HG03108 (cell line): ENCODE measurements around the gene CSTB.
A peak's percentile ranks its signal among the peaks of the same experiment; 100 is the strongest.

Experiments
- ATAC-seq: cut with Tn5 transposase; IDR thresholded peaks from one replicate; pipeline ENCODE4 v1.9.1; 2021; ENCODE audit warnings: moderate library complexity; ENCODE audit not compliant: unreplicated experiment

Gene CSTB

DNA sequence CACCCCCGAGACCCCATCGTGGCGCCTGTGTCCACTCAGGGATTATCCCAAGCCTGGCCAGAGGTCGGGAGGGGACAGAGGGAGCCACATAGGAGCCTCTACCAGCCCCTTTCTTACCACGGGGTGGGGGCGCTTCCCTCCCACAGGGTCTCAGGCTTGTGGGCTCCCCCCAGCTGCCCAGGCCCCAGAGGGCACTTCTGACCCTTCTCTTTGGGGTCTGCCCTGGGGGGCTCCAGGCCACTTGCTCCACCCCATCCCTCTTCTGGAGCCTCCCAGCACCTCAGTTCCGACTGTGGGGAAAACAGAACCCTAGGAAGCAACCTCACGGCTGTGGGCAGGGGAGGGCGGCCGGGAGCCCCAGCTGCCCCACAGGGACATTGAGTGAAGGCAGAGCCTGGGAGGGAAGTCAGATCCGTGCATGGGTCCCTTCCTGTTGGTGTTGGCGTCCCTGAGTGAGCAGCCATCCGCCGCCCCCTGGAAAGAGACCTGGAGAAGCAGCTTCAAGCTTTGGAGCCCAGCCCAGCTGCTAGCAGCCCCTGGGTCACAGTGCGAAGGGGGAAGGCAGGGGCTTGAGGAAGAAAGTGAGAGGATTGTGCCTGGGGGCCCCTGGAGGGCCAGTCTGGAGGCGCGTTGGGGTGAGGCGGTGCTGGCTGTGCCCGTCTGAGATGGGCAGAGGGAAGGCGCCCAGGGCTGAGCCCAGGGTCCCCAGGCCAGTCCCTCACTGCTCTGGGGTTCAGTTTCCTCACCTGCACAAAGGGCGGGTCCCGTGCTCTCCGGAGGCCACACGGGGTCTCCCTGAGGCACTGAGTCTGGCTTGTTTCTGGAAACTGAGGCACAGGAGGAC lies 35.4 kb upstream of the CSTB start:
- no peak for ATAC-seq

- peak; percentile 64 for ATAC-seq
Observed at GRCh38 chr21:43810505-43811261, 34.6 kb upstream of the CSTB start.

GRCh38 chr21:43809853-43810504 lies 33.9 kb upstream of the CSTB start:
- ATAC-seq = no peak

DNA sequence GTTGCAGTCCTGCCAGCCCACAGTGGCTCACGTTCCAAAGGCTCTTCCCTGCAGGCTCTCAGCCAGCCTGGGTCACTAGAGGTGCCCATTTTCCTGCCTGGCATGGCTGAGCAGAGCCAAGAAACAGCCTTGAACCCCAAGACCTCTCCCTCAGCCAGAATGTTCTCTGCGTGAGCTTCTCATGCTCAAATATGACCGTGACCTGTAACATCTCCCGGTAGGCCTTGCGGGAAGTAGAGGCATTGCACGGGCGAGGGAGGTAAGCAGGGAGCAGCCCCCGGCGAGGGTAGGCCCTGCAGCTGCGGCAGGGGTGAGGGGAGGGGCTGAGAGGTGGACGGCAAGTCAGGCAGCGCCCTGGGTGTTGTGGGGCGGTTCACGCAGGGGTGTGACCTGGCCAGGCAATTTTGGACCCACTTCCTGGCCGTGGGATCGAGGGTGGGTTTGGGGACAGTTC lies 33.3 kb upstream of the CSTB start:
- no peak for ATAC-seq

- ATAC-seq = no peak
Observed at GRCh38 chr21:43808832-43809251, 32.7 kb upstream of the CSTB start.

DNA sequence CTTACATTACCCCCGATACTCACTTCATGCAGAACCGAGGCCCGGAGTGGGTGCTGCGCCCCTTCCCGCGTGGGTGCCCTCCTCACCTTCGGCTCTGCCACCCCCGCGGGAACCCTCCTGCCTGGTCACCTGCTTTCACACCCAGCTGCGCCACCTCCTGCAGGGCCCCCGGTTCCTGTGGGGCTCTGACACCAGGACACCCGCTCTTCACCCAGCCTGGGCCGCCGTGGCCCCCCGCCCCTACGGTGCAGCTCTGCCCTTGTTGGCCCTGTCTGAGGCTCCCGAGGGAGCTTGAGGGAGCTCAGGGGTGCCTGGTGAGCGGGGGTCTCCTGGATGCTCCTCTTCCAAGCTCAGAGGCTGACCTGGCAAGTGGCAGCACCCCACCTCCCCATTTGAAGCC lies 32.3 kb upstream of the CSTB start:
- no peak for ATAC-seq

DNA sequence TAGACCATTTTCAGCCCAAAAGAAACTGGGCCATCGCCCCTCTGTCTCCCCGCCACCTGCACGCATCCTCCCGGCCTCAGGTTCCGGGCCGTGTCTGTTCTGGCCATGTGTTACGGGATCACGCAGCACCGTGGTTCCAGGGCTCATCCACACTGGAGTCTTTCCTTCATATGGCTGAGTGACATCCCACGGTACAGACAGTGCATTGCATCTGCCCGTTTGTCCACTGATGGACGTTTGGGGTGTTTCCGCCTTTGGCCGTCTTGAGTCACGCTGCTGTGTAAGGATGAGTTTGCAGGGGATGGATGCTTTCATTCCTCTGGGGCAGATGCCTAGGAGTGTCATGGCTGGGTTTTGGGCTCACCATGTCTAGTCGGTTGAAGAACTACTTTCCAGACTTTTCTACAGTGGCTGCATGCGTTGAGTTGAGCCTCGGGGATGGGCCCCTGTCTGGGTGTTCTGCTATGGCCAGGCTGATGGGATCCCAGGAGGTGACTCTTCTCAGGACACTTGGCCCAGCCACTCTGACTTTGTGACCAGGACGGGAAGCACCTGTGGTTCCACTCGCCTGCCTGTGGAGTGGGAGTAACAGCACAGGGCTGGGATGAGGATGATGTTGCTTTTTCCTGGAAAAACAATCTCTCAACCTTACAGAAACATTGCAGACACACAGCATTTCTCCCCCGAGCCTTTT lies 30.1 kb upstream of the CSTB start:
- no peak for ATAC-seq

- peak; percentile 86 for ATAC-seq
Observed at GRCh38 chr21:43805275-43805800, 29.2 kb upstream of the CSTB start.

GRCh38 chr21:43803558-43804300 lies 27.6 kb upstream of the CSTB start:
- ATAC-seq = no peak

- no peak for ATAC-seq
Observed at GRCh38 chr21:43802713-43803313, 26.7 kb upstream of the CSTB start.

DNA sequence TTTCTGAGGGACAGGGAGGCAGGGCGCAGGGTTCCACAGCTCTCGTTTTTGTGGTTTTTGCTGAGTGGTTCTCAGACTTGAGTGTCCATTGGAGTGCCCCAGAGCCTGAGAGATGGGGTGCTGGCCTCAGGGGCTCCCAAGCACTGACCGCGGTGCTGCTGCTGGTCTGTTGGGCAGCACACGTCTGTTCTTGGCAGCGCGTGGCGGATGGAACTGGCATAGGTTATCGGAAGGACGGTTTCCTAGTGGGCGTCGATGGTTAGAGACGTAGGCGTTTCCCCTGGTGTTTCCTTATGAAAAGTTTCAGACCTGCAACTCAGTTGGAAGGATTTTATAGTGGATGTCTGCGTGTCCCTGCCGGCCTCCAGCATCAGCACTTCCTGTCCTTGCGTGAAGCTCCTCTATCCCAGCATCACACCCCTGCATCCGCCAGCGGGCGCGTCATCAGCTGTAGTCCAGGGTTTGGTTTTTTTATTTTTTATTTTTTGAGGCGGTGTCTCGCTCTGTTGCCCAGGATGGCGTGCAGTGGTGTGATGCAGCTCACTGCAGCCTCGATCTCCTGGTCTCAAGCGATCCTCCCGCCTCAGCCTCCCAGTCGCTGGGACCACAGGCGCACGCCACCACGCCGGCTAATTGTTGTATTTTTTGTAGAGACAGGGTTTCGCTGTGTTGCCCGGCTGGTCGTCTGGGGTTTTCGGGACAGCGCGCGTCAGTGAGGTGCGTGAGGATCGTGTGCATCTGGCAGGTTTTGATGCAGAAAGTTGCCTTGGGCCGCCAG lies 25.1 kb upstream of the CSTB start:
- no peak for ATAC-seq

DNA sequence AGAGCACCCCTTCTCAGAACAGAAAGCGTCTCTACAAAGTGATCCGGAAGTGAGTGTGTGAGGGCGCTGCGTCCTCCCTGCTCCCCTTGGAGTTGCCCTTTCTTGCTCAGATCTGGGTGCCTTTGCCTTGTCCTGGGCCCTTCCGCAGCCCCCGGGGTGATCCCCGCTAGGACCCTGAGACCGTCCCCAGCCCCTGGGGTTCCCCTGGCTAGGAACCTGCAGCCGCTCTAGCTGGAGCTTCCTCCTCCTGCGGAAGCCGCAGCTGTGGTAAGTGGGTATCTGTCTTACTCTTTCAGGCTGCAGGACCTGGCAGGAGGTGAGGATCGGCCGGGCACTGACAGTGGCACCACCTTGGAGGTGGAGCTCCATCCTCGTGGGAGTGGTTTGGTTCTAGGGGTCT lies 24.5 kb upstream of the CSTB start:
- ATAC-seq = no peak

GRCh38 chr21:43800124-43800523 lies 24.0 kb upstream of the CSTB start:
- no peak for ATAC-seq

DNA sequence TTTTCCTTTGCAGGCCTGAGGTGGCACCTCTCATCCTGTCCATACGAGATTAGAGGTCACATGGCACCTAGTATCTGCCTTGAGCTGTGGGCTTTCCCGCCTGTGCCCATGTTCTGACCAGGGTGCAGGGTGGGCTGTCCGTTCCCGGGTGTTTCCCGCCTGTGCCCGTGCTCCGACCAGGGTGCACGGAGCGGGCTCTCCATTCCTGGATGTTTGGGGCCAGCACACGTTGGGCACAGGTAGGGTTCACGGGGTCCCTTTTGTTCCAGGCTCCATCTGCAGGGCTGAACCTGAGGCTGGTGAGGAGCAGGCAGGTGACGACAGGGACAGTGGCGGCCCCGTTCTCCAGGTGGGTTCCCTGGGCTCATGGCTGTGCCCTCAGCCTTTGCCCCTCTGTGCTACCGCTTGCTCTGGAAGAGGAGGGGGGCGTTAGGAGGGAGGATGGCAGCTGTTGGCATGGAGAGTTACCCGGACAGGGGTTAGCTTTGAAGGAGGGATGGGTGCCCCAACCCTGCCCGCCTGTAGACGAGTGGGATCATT lies 23.3 kb upstream of the CSTB start:
- no peak for ATAC-seq

GRCh38 chr21:43797925-43798715 lies 22.0 kb upstream of the CSTB start:
- ATAC-seq = no peak

DNA sequence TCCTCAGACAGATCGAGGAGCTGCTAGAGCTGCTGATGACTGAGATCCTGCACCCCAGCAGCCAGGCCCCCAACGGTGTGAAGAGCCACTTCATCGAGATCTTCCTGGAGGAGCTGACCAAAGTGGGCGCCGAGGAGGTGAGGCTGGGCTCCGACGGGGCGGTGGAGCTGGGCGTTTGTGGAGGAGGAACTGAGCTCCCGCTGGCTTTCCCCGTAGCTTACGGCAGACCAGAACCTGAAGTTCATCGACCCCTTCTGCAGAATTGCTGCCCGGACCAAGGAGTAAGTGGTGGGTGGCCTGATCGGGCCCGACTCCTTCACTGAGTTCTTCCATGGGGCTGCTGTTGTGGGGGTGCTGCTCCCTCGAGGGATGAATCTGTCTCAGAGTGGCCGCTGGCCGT lies 21.3 kb upstream of the CSTB start:
- no peak for ATAC-seq

GRCh38 chr21:43794857-43795256 lies 18.7 kb upstream of the CSTB start:
- ATAC-seq = no peak

DNA sequence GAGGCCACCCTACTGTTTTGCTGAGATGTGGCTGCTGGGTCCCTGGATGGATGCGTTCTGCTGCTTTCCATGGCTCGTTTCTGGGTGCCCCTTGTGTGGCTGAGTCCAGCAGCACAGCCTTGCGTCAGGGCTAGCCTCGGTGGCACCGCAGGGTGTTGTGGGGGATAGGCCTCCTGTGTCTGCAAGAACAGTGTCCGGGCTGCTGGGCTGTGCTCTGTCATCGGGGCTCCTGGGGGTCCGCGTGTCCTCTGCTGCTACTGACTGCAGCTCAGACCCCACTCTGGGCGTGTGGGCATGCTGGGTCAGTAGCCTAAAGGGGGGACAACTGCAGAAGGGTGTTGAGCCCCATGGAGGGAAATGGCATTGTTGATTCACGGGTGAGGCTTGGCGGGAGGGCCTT lies 18.2 kb upstream of the CSTB start:
- ATAC-seq = no peak
